KMS-11 (cell line): ENCODE results near the gene TOB1.

Experiments
- H2AFZ ChIP-seq: fragments of 200-600 bp; sonication (generic); 2 replicates; pipeline ENCODE4 v1.6.1; 2016; ENCODE audit warnings: antibody characterized with exemption, mixed run types, low read depth
- H3K27ac ChIP-seq: fragments of 200-600 bp; sonication (generic); 2 replicates; pipeline ENCODE4 v1.6.1; 2016; ENCODE audit warnings: mild to moderate bottlenecking, mixed run types
- H3K27me3 ChIP-seq: fragments of 200-600 bp; sonication (generic); 2 replicates; pipeline ENCODE4 v1.6.1; 2017; ENCODE audit warnings: mild to moderate bottlenecking, low read depth, mixed run types, moderate library complexity; ENCODE audit not compliant: insufficient read depth
- H3K36me3 ChIP-seq: fragments of 200-600 bp; sonication (generic); 2 replicates; pipeline ENCODE4 v1.6.1; 2017; ENCODE audit warnings: mild to moderate bottlenecking, mixed run types; ENCODE audit not compliant: insufficient read depth
- H3K4me1 ChIP-seq: fragments of 200-600 bp; sonication (generic); 2 replicates; pipeline ENCODE4 v1.6.1; 2016; ENCODE audit warnings: mild to moderate bottlenecking, low read depth, mixed run types; ENCODE audit not compliant: poor library complexity, severe bottlenecking
- H3K4me2 ChIP-seq: fragments of 200-600 bp; sonication (generic); 2 replicates; pipeline ENCODE4 v1.7.0; 2016; ENCODE audit warnings: mild to moderate bottlenecking, mixed run types
- H3K4me3 ChIP-seq: fragments of 200-600 bp; sonication (generic); IDR thresholded peaks from 2 replicates; pipeline ENCODE4 v1.6.1; 2017; ENCODE audit warnings: low read depth, low read length, mixed read lengths; ENCODE audit not compliant: insufficient read depth
- H3K79me2 ChIP-seq: fragments of 200-600 bp; sonication (generic); 2 replicates; pipeline ENCODE4 v1.6.1; 2016; ENCODE audit warnings: low read depth, mixed run types; ENCODE audit not compliant: insufficient read depth
- H3K9ac ChIP-seq: fragments of 200-600 bp; sonication (generic); 2 replicates; pipeline ENCODE4 v1.6.1; 2016; ENCODE audit warnings: mild to moderate bottlenecking, mixed run types
- H4K20me1 ChIP-seq: fragments of 200-600 bp; sonication (generic); 2 replicates; pipeline ENCODE4 v1.6.1; 2016; ENCODE audit warnings: mild to moderate bottlenecking, mixed run types; ENCODE audit not compliant: insufficient read depth
- CTCF ChIP-seq: fragments of 200-600 bp; sonication (generic); conservative IDR thresholded peaks from 2 replicates; pipeline ENCODE4 v1.6.1; 2017; ENCODE audit warnings: low read depth, mild to moderate bottlenecking, antibody characterized with exemption, low read length, moderate library complexity, mixed read lengths

TOB1 gene

DNA sequence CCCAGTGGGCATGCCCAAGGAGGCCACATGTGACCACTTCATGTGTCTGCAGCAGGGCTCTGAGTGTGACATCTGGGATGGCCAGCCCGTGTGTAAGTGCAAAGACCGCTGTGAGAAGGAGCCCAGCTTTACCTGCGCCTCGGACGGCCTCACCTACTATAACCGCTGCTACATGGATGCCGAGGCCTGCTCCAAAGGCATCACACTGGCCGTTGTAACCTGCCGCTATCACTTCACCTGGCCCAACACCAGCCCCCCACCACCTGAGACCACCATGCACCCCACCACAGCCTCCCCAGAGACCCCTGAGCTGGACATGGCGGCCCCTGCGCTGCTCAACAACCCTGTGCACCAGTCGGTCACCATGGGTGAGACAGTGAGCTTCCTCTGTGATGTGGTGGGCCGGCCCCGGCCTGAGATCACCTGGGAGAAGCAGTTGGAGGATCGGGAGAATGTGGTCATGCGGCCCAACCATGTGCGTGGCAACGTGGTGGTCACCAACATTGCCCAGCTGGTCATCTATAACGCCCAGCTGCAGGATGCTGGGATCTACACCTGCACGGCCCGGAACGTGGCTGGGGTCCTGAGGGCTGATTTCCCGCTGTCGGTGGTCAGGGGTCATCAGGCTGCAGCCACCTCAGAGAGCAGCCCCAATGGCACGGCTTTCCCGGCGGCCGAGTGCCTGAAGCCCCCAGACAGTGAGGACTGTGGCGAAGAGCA, 26.4 kb downstream of the TOB1 start:
- Histone ChIP-seq H3K27ac (no peak overlapping the region), H3K4me3 (no peak overlapping the region), H3K4me1 (no peaks in the 10 kb centered on the region), H2AFZ (no peak overlapping the region), H3K4me2 (no peak overlapping the region), H3K36me3 (no peaks in the 10 kb centered on the region), H3K27me3 (no peaks in the 10 kb centered on the region), H3K9ac (no peak overlapping the region), H4K20me1 (no peaks in the 10 kb centered on the region), H3K79me2 (no peaks in the 10 kb centered on the region)
- TF ChIP-seq CTCF = no peak

GRCh38 chr17:50837980-50838954, 27.9 kb downstream of the TOB1 start:
- H3K79me2 ChIP-seq = no peaks in the 10 kb centered on the region
- no peak overlapping the region for H3K4me3 ChIP-seq
- H4K20me1 ChIP-seq = no peaks in the 10 kb centered on the region
- no peak overlapping the region for H3K4me2 ChIP-seq
- no peaks in the 10 kb centered on the region for H3K36me3 ChIP-seq
- no peak overlapping the region for H2AFZ ChIP-seq
- H3K9ac ChIP-seq = no peak overlapping the region
- no peaks in the 10 kb centered on the region for H3K4me1 ChIP-seq
- no peak for TF ChIP-seq CTCF
- no peak overlapping the region for H3K27ac ChIP-seq
- no peaks in the 10 kb centered on the region for H3K27me3 ChIP-seq

- Histone ChIP-seq H3K9ac (no peak overlapping the region), H4K20me1 (no peaks in the 10 kb centered on the region), H3K4me2 (no peak overlapping the region), H3K4me3 (no peak overlapping the region), H3K27ac (no peak overlapping the region), H3K27me3 (no peaks in the 10 kb centered on the region), H3K4me1 (no peaks in the 10 kb centered on the region), H3K36me3 (no peaks in the 10 kb centered on the region), H3K79me2 (no peaks in the 10 kb centered on the region), H2AFZ (no peak overlapping the region)
- TF ChIP-seq CTCF = no peak
These were observed 28.7 kb downstream of the TOB1 start for GRCh38 chr17:50837286-50837979.

- H4K20me1 ChIP-seq = no peaks in the 10 kb centered on the region
- H3K4me1 ChIP-seq = no peaks in the 10 kb centered on the region
- no peaks in the 10 kb centered on the region for H3K27me3 ChIP-seq
- H3K4me3 ChIP-seq = no peak overlapping the region
- no peak for TF ChIP-seq CTCF
- H3K36me3 ChIP-seq = no peaks in the 10 kb centered on the region
- no peak overlapping the region for H3K9ac ChIP-seq
- no peak overlapping the region for H2AFZ ChIP-seq
- no peak overlapping the region for H3K27ac ChIP-seq
- no peaks in the 10 kb centered on the region for H3K79me2 ChIP-seq
- no peak overlapping the region for H3K4me2 ChIP-seq
These were observed 29.3 kb downstream of the TOB1 start for GRCh38 chr17:50836826-50837225.
